Liver (tissue), 3 donors: ENCODE measurements around the gene RBBP5.

ENCODE experiments used
- ATF3 ChIP-seq: IDR thresholded peaks from 2 replicates; pipeline ENCODE4 v1.6.1; 2016; ENCODE audit warnings: antibody characterized with exemption
- CTCF ChIP-seq: fragments of 150-350 bp; IDR thresholded peaks from 2 replicates; pipeline ENCODE4 v1.5.1; 2017; ENCODE audit warnings: improper control_type of control experiment, low read depth, low read length; ENCODE audit not compliant: missing input control
- FOXA1 ChIP-seq: IDR thresholded peaks from 2 replicates; pipeline ENCODE4 v1.6.1; 2016; ENCODE audit warnings: antibody characterized with exemption
- RAD21 ChIP-seq, 2 donors: IDR thresholded peaks; 2 replicates each; pipeline ENCODE4 v1.6.1; 2016; ENCODE audit warnings: antibody characterized with exemption in 2 of 2, mild to moderate bottlenecking in 2 of 2
- donor health status: healthy.
- donor health status: healthy.

- no peak for TF ChIP-seq CTCF
- no peak for TF ChIP-seq FOXA1
- TF ChIP-seq ATF3: no peak
- TF ChIP-seq RAD21 (IDR thresholded peaks at IDR 0.05): no peak
These were observed 39.3 kb downstream of the RBBP5 start for GRCh38 chr1:205082431-205082830.
